Sigmoid colon (tissue), 7 donors: ENCODE measurements around the gene METAP1D. TPM values are rescaled to one million over a fixed set of nuclear protein-coding genes. Genes with fewer than 3 reads are reported as not detected.

Source experiments
- DNase-seq: peaks from one replicate; pipeline ENCODE4 v3.0.0-alpha.2; 2019
- H3K27ac ChIP-seq, 4 donors: fragments of 200-600 bp; sonication (generic); one replicate each; pipeline ENCODE4 v1.5.1; 2016 to 2019; ENCODE audit warnings: mild to moderate bottlenecking in 1 of 4
- H3K27me3 ChIP-seq, 3 donors: fragments of 200-600 bp; sonication (generic); one replicate each; pipeline ENCODE4 v1.5.1; 2019; ENCODE audit warnings: mild to moderate bottlenecking in 1 of 3
- H3K36me3 ChIP-seq, 4 donors: fragments of 200-600 bp; sonication (generic); one replicate each; pipeline ENCODE4 v1.5.1; 2016 to 2019
- H3K4me1 ChIP-seq, 4 donors: fragments of 200-600 bp; sonication (generic); one replicate each; pipeline ENCODE4 v1.5.1; 2017 to 2019
- H3K4me3 ChIP-seq, 4 donors: fragments of 200-600 bp; sonication (generic); one replicate each; pipeline ENCODE4 v1.5.1; 2017 to 2019; ENCODE audit warnings: mild to moderate bottlenecking in 2 of 4, moderate library complexity in 1 of 4
- H3K9me3 ChIP-seq, 4 donors: fragments of 200-600 bp in 3 of 4; sonication (generic) in 3 of 4; one replicate each; pipeline versions ENCODE4 v1.5.1 to v1.6.1; 2013 to 2019
- EP300 ChIP-seq, 4 donors: sonication (generic); formaldehyde crosslinking; IDR thresholded peaks; one replicate each; pipeline ENCODE4 v1.6.1; 2017; ENCODE audit warnings: antibody characterized with exemption in 4 of 4
- POLR2A ChIP-seq, 2 donors: fragments of 450-650 bp; IDR thresholded peaks; one replicate each; pipeline ENCODE4 v1.6.1; 2016; ENCODE audit warnings: antibody characterized with exemption in 2 of 2, mild to moderate bottlenecking in 2 of 2, moderate library complexity in 2 of 2
- POLR2AphosphoS5 ChIP-seq, 4 donors: sonication (generic); formaldehyde crosslinking; IDR thresholded peaks; one replicate each; pipeline ENCODE4 v1.6.1; 2017; ENCODE audit warnings: antibody characterized with exemption in 4 of 4
- WGBS, 2 donors: extraction: QIAGEN DNeasy Blood & Tissue Kit; methylation state at CpG; one replicate each; pipeline ENCODE4 v1.1.7; 2013; 5-methylcytosine and 5-hydroxymethylcytosine counted together
- intact Hi-C: fragments of 100-400 bp; cut with DNase I; formaldehyde crosslinking; loops from one replicate; pipeline ENCODE4 v1.15.1; 2023
- polyA plus RNA-seq, 3 donors: library from polyadenylated mRNA; stranded (reverse); fragments of 200-250 nt; gene quantifications; one replicate each; pipeline ENCODE4 v1.2.3, GENCODE V29; 2013
- total RNA-seq, 4 donors: library from RNA; depleted of rRNA; stranded (reverse); fragments of >200 nt; gene quantifications; one replicate each; pipeline ENCODE4 v1.1.0, GENCODE V29; 2016
- TF ChIP-seq, protein P1 (sequence below), 4 experiments: fragments of 450-650 bp in 3 of 4; fragments of 200-600 bp in 1 of 4; IDR thresholded peaks; one replicate each; pipeline ENCODE4 v1.5.1; 2016 to 2019; ENCODE audit warnings: antibody characterized with exemption in 4 of 4, mild to moderate bottlenecking in 3 of 4, moderate library complexity in 2 of 4
- donor health status: healthy with polysubstance abuse.
- donor health status: Bipolar disorder and iron deficiency.
- donor health status: healthy.

Gene METAP1D
- total and polyA plus RNA-seq, 7 donors: 0.60 to 14.4 (median 7.8) TPM

GRCh38 chr2:172040311-172040710, 40.6 kb downstream of the METAP1D start:
- Histone ChIP-seq H3K27ac (no peak overlapping the region), H3K27me3 (no peaks in the 10 kb centered on the region), H3K4me3 (no peak overlapping the region), H3K36me3 (no peaks in the 10 kb centered on the region), H3K4me1 (no peaks in the 10 kb centered on the region), H3K9me3 (no peaks in the 10 kb centered on the region)
- DNase-seq: no peak
- intact Hi-C loops: no loop called here
- TF ChIP-seq POLR2A (IDR thresholded peaks at IDR 0.05): no peak
- TF ChIP-seq, protein P1, sequence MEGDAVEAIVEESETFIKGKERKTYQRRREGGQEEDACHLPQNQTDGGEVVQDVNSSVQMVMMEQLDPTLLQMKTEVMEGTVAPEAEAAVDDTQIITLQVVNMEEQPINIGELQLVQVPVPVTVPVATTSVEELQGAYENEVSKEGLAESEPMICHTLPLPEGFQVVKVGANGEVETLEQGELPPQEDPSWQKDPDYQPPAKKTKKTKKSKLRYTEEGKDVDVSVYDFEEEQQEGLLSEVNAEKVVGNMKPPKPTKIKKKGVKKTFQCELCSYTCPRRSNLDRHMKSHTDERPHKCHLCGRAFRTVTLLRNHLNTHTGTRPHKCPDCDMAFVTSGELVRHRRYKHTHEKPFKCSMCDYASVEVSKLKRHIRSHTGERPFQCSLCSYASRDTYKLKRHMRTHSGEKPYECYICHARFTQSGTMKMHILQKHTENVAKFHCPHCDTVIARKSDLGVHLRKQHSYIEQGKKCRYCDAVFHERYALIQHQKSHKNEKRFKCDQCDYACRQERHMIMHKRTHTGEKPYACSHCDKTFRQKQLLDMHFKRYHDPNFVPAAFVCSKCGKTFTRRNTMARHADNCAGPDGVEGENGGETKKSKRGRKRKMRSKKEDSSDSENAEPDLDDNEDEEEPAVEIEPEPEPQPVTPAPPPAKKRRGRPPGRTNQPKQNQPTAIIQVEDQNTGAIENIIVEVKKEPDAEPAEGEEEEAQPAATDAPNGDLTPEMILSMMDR (IDR thresholded peaks at IDR 0.05): no peak
- 79 to 91% methylated on average over 6 of the region's 6 CpGs for WGBS, 2 donors

- no peak for DNase-seq
- no peaks in the 10 kb centered on the region for H3K9me3 ChIP-seq
- 36 to 79% methylated on average over 1 of the region's 1 CpG for WGBS, 2 donors
- no peak overlapping the region for H3K27ac ChIP-seq
- H3K4me1 ChIP-seq: no peaks in the 10 kb centered on the region
- H3K27me3 ChIP-seq: no peaks in the 10 kb centered on the region
- no peaks in the 10 kb centered on the region for H3K36me3 ChIP-seq
- intact Hi-C loops: no loop called here
- no peak overlapping the region for H3K4me3 ChIP-seq
- no peak for TF ChIP-seq POLR2AphosphoS5 (IDR thresholded peaks at IDR 0.05)
- no peak for TF ChIP-seq EP300 (IDR thresholded peaks at IDR 0.05)
- TF ChIP-seq, protein P1 (IDR thresholded peaks at IDR 0.05): no peak
- TF ChIP-seq POLR2A (IDR thresholded peaks at IDR 0.05): no peak
Observed at GRCh38 chr2:172046080-172046678, 46.4 kb downstream of the METAP1D start.

- H3K27ac ChIP-seq: no peak overlapping the region
- no peak overlapping the region for H3K4me3 ChIP-seq
- H3K9me3 ChIP-seq: no peaks in the 10 kb centered on the region
- no peaks in the 10 kb centered on the region for H3K36me3 ChIP-seq
- no peak for DNase-seq
- H3K27me3 ChIP-seq: no peaks in the 10 kb centered on the region
- intact Hi-C loops: no loop called here
- WGBS, 2 donors: 56 to 68% methylated on average over 3 of the region's 3 CpGs
- TF ChIP-seq POLR2A (IDR thresholded peaks at IDR 0.05): no peak
- H3K4me1 ChIP-seq: no peaks in the 10 kb centered on the region
Observed at GRCh38 chr2:172046866-172047565, 47.3 kb downstream of the METAP1D start.

- no peak for DNase-seq
- H3K36me3 ChIP-seq: no peaks in the 10 kb centered on the region
- no peaks in the 10 kb centered on the region for H3K9me3 ChIP-seq
- H3K4me1 ChIP-seq: no peaks in the 10 kb centered on the region
- no peaks in the 10 kb centered on the region for H3K27me3 ChIP-seq
- H3K4me3 ChIP-seq: no peak overlapping the region
- WGBS, 2 donors: 94 to 96% methylated on average over 8 of the region's 8 CpGs
- TF ChIP-seq POLR2A (IDR thresholded peaks at IDR 0.05): no peak
- TF ChIP-seq EP300 (IDR thresholded peaks at IDR 0.05): no peak
- TF ChIP-seq POLR2AphosphoS5 (IDR thresholded peaks at IDR 0.05): no peak
- TF ChIP-seq, protein P1 (IDR thresholded peaks at IDR 0.05): no peak
- intact Hi-C loops: no loop called here
- H3K27ac ChIP-seq: no peak overlapping the region
Observed at GRCh38 chr2:172047566-172048507, 48.1 kb downstream of the METAP1D start.
